NCI-H524 (cell line): ENCODE results near the gene TEC.

Source experiments
- DNase-seq, 2 experiments: peaks; one replicate each; lab custom pipeline; 2025; lab: John Stamatoyannopoulos, UW

TEC gene

GRCh38 chr4:48121180-48121579 lies 148.5 kb downstream of the TEC start:
- DNase-seq: no peak

- no peak for DNase-seq
Measured at GRCh38 chr4:48120132-48120531, 149.5 kb downstream of the TEC start.

GRCh38 chr4:48119646-48120045 lies 150.0 kb downstream of the TEC start:
- DNase-seq: no peak

GRCh38 chr4:48118081-48118480 lies 151.6 kb downstream of the TEC start:
- no peak for DNase-seq

GRCh38 chr4:48116582-48116981 lies 153.1 kb downstream of the TEC start:
- peak; percentile 17 to 59 for DNase-seq

- no peak for DNase-seq
Measured at GRCh38 chr4:48114412-48114811, 155.2 kb downstream of the TEC start.

GRCh38 chr4:48112017-48112667 lies 157.5 kb downstream of the TEC start:
- no peak for DNase-seq

GRCh38 chr4:48110452-48110978 lies 159.1 kb downstream of the TEC start:
- DNase-seq: no peak

- peak; percentile 18 to 67 for DNase-seq
Measured at GRCh38 chr4:48109413-48110263, 160.0 kb downstream of the TEC start.

- DNase-seq: no peak
Measured at GRCh38 chr4:48108309-48109073, 161.1 kb downstream of the TEC start.

GRCh38 chr4:48105230-48105629 lies 164.4 kb downstream of the TEC start:
- no peak for DNase-seq

- no peak for DNase-seq
Measured at GRCh38 chr4:48103483-48104139, 166.0 kb downstream of the TEC start.

GRCh38 chr4:48102303-48102702 lies 167.3 kb downstream of the TEC start:
- no peak for DNase-seq

GRCh38 chr4:48100256-48100655 lies 169.4 kb downstream of the TEC start:
- DNase-seq: no peak

GRCh38 chr4:48095441-48095840 lies 174.2 kb downstream of the TEC start:
- DNase-seq: no peak

- DNase-seq: no peak
Measured at GRCh38 chr4:48093991-48094416, 175.6 kb downstream of the TEC start.

GRCh38 chr4:48090621-48091020 lies 179.0 kb downstream of the TEC start:
- DNase-seq: no peak

- no peak for DNase-seq
Measured at GRCh38 chr4:48085821-48086589, 183.6 kb downstream of the TEC start.
